ENCODE measurements around the gene RNLS. TPM values are rescaled to one million over a fixed set of nuclear protein-coding genes. Genes with fewer than 3 reads are reported as not detected.

Gene RNLS
- polyA plus RNA-seq, 2 of the 4 experiments (the other 2 are of a cell fraction): 11.7 to 16.8 TPM

DNA sequence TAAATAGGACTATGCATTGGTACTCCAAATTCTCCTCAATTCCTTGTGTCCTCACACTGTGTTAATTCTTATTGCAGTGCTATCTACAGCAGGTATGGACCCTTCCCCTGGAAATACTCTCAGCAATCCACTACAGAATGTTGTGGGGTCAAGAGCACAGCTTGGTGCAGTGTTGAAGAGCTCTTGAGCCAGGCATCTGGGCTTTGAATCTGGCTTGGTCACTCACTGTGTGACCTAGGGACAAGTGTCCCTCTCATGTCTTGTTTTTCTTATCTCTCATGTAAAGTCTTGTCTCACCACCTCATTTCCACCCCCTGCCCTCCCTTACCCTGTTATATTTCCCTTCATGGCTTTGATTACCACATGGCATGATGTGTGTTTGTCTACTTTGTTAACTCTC is 159.4 kb downstream of the RNLS start:
- ATAC-seq (no peak), DNase-seq (ENCODE audit: low read depth in 1 of 2, low spot score in 1 of 2) (no peak), FAIRE-seq (no peak)
- H3K4me1 ChIP-seq: peaks cover 10% of the 10 kb centered on the region
- H3K9me3 ChIP-seq: no peaks in the 10 kb centered on the region
- H3K4me3 ChIP-seq: no peak overlapping the region
- no peak overlapping the region for H3K27ac ChIP-seq
- ChIA-PET POLR2A (no interaction called here), CTCF (no interaction called here)
- no peak for TF ChIP-seq KDM5A (IDR thresholded peaks at IDR 0.05)
- no peak for TF ChIP-seq ZSCAN20 (CRISPR knock-in tag; IDR thresholded peaks at IDR 0.05)
- no peak for TF ChIP-seq FOSL2 (IDR thresholded peaks at IDR 0.05)
- TF ChIP-seq FOSL2 (CRISPR knock-in tag; IDR thresholded peaks at IDR 0.05): no peak
- TF ChIP-seq ZC3H11A (IDR thresholded peaks at IDR 0.05): no peak
- no peak for TF ChIP-seq CHD2 (IDR thresholded peaks at IDR 0.05; ENCODE audit: low read length, partially characterized antibody)
- TF ChIP-seq, protein P1, sequence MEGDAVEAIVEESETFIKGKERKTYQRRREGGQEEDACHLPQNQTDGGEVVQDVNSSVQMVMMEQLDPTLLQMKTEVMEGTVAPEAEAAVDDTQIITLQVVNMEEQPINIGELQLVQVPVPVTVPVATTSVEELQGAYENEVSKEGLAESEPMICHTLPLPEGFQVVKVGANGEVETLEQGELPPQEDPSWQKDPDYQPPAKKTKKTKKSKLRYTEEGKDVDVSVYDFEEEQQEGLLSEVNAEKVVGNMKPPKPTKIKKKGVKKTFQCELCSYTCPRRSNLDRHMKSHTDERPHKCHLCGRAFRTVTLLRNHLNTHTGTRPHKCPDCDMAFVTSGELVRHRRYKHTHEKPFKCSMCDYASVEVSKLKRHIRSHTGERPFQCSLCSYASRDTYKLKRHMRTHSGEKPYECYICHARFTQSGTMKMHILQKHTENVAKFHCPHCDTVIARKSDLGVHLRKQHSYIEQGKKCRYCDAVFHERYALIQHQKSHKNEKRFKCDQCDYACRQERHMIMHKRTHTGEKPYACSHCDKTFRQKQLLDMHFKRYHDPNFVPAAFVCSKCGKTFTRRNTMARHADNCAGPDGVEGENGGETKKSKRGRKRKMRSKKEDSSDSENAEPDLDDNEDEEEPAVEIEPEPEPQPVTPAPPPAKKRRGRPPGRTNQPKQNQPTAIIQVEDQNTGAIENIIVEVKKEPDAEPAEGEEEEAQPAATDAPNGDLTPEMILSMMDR (IDR thresholded peaks at IDR 0.05): no peak
- no peak for TF ChIP-seq CBX2 (IDR thresholded peaks at IDR 0.05; ENCODE audit: borderline replicate concordance, low read depth)
- no peak for TF ChIP-seq HOXA7 (CRISPR knock-in tag; IDR thresholded peaks at IDR 0.05)
- TF ChIP-seq, protein P2, sequence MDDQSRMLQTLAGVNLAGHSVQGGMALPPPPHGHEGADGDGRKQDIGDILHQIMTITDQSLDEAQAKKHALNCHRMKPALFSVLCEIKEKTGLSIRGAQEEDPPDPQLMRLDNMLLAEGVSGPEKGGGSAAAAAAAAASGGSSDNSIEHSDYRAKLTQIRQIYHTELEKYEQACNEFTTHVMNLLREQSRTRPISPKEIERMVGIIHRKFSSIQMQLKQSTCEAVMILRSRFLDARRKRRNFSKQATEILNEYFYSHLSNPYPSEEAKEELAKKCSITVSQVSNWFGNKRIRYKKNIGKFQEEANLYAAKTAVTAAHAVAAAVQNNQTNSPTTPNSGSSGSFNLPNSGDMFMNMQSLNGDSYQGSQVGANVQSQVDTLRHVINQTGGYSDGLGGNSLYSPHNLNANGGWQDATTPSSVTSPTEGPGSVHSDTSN (IDR thresholded peaks at IDR 0.05): no peak
- TF ChIP-seq SREBF2 (IDR thresholded peaks at IDR 0.05): no peak
- no peak overlapping the region for H3K4me2 ChIP-seq

DNA sequence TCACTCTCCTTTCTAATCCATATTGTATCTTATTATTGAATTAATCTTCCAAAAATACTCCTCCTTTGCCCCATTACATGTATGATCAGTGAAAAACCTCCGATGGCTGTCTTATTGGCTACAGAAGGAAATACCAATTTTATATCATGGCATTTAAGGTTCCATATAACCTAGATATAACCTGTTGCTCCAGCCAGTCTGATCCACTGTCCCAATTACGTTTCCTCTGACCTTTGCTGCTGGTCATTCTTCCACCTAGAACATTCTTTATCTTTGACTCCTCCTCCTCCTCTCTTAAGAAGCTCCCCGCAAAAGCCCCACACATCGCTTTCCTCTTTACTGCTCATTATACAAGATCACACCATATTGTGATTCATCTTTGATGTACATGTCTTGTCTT is 161.5 kb downstream of the RNLS start:
- no peak for ATAC-seq
- TF ChIP-seq EHMT2 (IDR thresholded peaks at IDR 0.05; ENCODE audit: low read depth): no peak
- TF ChIP-seq MAFK (IDR thresholded peaks at IDR 0.05; ENCODE audit: partially characterized antibody): no peak
- TF ChIP-seq, protein P3, sequence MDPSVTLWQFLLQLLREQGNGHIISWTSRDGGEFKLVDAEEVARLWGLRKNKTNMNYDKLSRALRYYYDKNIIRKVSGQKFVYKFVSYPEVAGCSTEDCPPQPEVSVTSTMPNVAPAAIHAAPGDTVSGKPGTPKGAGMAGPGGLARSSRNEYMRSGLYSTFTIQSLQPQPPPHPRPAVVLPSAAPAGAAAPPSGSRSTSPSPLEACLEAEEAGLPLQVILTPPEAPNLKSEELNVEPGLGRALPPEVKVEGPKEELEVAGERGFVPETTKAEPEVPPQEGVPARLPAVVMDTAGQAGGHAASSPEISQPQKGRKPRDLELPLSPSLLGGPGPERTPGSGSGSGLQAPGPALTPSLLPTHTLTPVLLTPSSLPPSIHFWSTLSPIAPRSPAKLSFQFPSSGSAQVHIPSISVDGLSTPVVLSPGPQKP (IDR thresholded peaks at IDR 0.05; ENCODE audit: low read depth, low read length): no peak
- no peak for TF ChIP-seq TP53 (CRISPR knock-in tag; IDR thresholded peaks at IDR 0.05)
- TF ChIP-seq, protein P4, sequence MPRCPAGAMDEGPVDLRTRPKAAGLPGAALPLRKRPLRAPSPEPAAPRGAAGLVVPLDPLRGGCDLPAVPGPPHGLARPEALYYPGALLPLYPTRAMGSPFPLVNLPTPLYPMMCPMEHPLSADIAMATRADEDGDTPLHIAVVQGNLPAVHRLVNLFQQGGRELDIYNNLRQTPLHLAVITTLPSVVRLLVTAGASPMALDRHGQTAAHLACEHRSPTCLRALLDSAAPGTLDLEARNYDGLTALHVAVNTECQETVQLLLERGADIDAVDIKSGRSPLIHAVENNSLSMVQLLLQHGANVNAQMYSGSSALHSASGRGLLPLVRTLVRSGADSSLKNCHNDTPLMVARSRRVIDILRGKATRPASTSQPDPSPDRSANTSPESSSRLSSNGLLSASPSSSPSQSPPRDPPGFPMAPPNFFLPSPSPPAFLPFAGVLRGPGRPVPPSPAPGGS (IDR thresholded peaks at IDR 0.05): no peak
- TF ChIP-seq RARB (CRISPR knock-in tag; IDR thresholded peaks at IDR 0.05): no peak
- TF ChIP-seq CHD2 (IDR thresholded peaks at IDR 0.05; ENCODE audit: low read length, partially characterized antibody): no peak
- no peak for TF ChIP-seq POLR2AphosphoS2 (conservative IDR thresholded peaks at IDR 0.05; ENCODE audit: low read length)
- no peak for TF ChIP-seq HEYL (CRISPR knock-in tag; IDR thresholded peaks at IDR 0.05)
- no peak for TF ChIP-seq NFE2L2 (conservative IDR thresholded peaks at IDR 0.05; ENCODE audit: low read length)
- TF ChIP-seq, protein P5, sequence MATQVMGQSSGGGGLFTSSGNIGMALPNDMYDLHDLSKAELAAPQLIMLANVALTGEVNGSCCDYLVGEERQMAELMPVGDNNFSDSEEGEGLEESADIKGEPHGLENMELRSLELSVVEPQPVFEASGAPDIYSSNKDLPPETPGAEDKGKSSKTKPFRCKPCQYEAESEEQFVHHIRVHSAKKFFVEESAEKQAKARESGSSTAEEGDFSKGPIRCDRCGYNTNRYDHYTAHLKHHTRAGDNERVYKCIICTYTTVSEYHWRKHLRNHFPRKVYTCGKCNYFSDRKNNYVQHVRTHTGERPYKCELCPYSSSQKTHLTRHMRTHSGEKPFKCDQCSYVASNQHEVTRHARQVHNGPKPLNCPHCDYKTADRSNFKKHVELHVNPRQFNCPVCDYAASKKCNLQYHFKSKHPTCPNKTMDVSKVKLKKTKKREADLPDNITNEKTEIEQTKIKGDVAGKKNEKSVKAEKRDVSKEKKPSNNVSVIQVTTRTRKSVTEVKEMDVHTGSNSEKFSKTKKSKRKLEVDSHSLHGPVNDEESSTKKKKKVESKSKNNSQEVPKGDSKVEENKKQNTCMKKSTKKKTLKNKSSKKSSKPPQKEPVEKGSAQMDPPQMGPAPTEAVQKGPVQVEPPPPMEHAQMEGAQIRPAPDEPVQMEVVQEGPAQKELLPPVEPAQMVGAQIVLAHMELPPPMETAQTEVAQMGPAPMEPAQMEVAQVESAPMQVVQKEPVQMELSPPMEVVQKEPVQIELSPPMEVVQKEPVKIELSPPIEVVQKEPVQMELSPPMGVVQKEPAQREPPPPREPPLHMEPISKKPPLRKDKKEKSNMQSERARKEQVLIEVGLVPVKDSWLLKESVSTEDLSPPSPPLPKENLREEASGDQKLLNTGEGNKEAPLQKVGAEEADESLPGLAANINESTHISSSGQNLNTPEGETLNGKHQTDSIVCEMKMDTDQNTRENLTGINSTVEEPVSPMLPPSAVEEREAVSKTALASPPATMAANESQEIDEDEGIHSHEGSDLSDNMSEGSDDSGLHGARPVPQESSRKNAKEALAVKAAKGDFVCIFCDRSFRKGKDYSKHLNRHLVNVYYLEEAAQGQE (IDR thresholded peaks at IDR 0.05): no peak
- TF ChIP-seq, protein P1 (IDR thresholded peaks at IDR 0.05): no peak
- TF ChIP-seq EHF (CRISPR knock-in tag; IDR thresholded peaks at IDR 0.05): no peak
- no peak for TF ChIP-seq HOXB5 (CRISPR knock-in tag; IDR thresholded peaks at IDR 0.05)
- TF ChIP-seq KDM5A (IDR thresholded peaks at IDR 0.05): no peak
- TF ChIP-seq RCOR1 (IDR thresholded peaks at IDR 0.05; ENCODE audit: low read depth, low read length): no peak
- H3K4me3 ChIP-seq: no peak overlapping the region
- ChIA-PET CTCF (interaction anchor here (0.6 to 1.4 kb wide), 3 partner anchors 10 to 517 kb away, joined by 3 read pairs; no protein-coding TSS in a partner anchor), POLR2A (no interaction called here)
- H3K27ac ChIP-seq: no peak overlapping the region
- H3K4me1 ChIP-seq: no peaks in the 10 kb centered on the region
- no peak for FAIRE-seq
- no peak for DNase-seq (ENCODE audit: low read depth in 1 of 2, low spot score in 1 of 2)
- no peaks in the 10 kb centered on the region for H3K9me3 ChIP-seq
- 76% methylated on average over 4 of the region's 4 CpGs for WGBS (ENCODE audit: missing lambda C conversion rate)
- no peak overlapping the region for H3K4me2 ChIP-seq
